ENCODE measurements around the gene SDR42E2. TPM values are rescaled to one million over a fixed set of nuclear protein-coding genes. Genes with fewer than 3 reads are reported as not detected.

SDR42E2 gene
- total and polyA plus RNA-seq, 2 donors (not counting 3 experiments of a cell fraction or from before 2014, with no cell fraction given), result 0.03 to 0.13 TPM

- POLR2A ChIA-PET, result no interaction called here
- dilution Hi-C loops (cut with MboI; ENCODE audit: extremely low pct_ligation_motif_present, low sequenced_read_pairs), result no loop called here
- FAIRE-seq, result no peak
Measured at GRCh38 chr16:22138482-22138881, 23.8 kb upstream of the SDR42E2 start.

More at GRCh38 chr16:22138482-22138881, 23.8 kb upstream of the SDR42E2 start:
- Histone ChIP-seq H2AFZ (ENCODE audit: low read depth, low read length) (no peak overlapping the region), H3K79me2 (ENCODE audit: control insufficient read depth, insufficient read depth, low read length) (no peaks in the 10 kb centered on the region), H3K9me3 (replicated peaks; ENCODE audit: control insufficient read depth, insufficient read depth, low read length) (no peaks in the 10 kb centered on the region), H3K4me2 (ENCODE audit: insufficient read depth, low read length) (no peak overlapping the region), H4K20me1 (replicated peaks; ENCODE audit: control insufficient read depth, extremely low read depth, insufficient read depth, low read length) (no peaks in the 10 kb centered on the region), H3K4me1 (ENCODE audit: control insufficient read depth, extremely low read depth, insufficient read depth, low read length) (no peaks in the 10 kb centered on the region), H3K9ac (replicated peaks; ENCODE audit: extremely low read depth, insufficient read depth, low read length) (no peak overlapping the region), H3K9me1 (replicated peaks; ENCODE audit: control insufficient read depth, extremely low read depth, insufficient read depth, low read length) (no peaks in the 10 kb centered on the region), H3K27ac (ENCODE audit: insufficient read depth, low read depth, low read length) (no peak overlapping the region), H3K4me3 (replicated peaks in 1 of 3; ENCODE audit: insufficient read depth in 1 of 3, low read depth in 1 of 3, low read length in 3 of 3) (no peak overlapping the region), H3K27me3 (ENCODE audit: control insufficient read depth in 2 of 2, insufficient read depth in 2 of 2, low read length in 2 of 2) (peaks cover 0 to 4% of the 10 kb centered on the region in 2 experiments), H3K36me3 (ENCODE audit: control insufficient read depth in 2 of 2, extremely low read depth in 1 of 2, insufficient read depth in 2 of 2, low read length in 2 of 2) (no peaks in the 10 kb centered on the region)
- TF ChIP-seq JUN (IDR thresholded peaks at IDR 0.05; ENCODE audit: borderline replicate concordance, insufficient read depth, insufficient read length, low read depth), result no peak
- no peak for TF ChIP-seq GATA2 (IDR thresholded peaks at IDR 0.05; ENCODE audit: insufficient read depth, insufficient read length, low read depth, low read length)
- no peak for TF ChIP-seq MAX (IDR thresholded peaks at IDR 0.05; ENCODE audit: insufficient read depth, insufficient read length)
- no peak for TF ChIP-seq MYC (IDR thresholded peaks at IDR 0.05; ENCODE audit: low read depth, low read length)
- TF ChIP-seq CTCF (IDR thresholded peaks at IDR 0.05; ENCODE audit: extremely low read depth in 1 of 2, insufficient read depth in 1 of 2, low read depth in 1 of 2, low read length in 2 of 2), result no peak
- no peak for TF ChIP-seq POLR2A (IDR thresholded peaks at IDR 0.05; ENCODE audit: low read depth, low read length)
- TF ChIP-seq FOS (IDR thresholded peaks at IDR 0.05; ENCODE audit: borderline replicate concordance, insufficient read depth, low read length), result no peak
- no peak for DNase-seq (ENCODE audit: low read depth, low spot score)
- intact Hi-C loops (cut with micrococcal nuclease), result no loop called here
- CTCF ChIA-PET, result no interaction called here
- BruUV-seq (replicated peaks), result no TSS peak
